CD14-positive monocyte (primary cell): ENCODE data around the gene CMSS1. TPM values are rescaled to one million over a fixed set of nuclear protein-coding genes. Genes with fewer than 3 reads are reported as not detected.
A peak's percentile ranks its signal among the peaks of the same experiment; 100 is the strongest.

ENCODE experiments used
- DNase-seq, 3 donors: peaks; one replicate each; pipeline ENCODE4 v3.0.0-alpha.2; 2011 to 2022
- H2AFZ ChIP-seq: 2 replicates; pipeline ENCODE4 v1.6.0; 2012; ENCODE audit warnings: mild to moderate bottlenecking, low read depth, low read length, inconsistent platforms; ENCODE audit not compliant: insufficient read depth, poor library complexity, severe bottlenecking
- H3K27ac ChIP-seq, 2 donors: 1 replicate in 1 of 2; 2 replicates in 1 of 2; pipeline ENCODE4 v1.5.1; 2012 to 2013; ENCODE audit warnings: low read length in 2 of 2, control low read depth in 1 of 2, inconsistent platforms in 1 of 2, low read depth in 1 of 2, mild to moderate bottlenecking in 1 of 2
- H3K27me3 ChIP-seq, 2 donors: one replicate each; pipeline versions ENCODE4 v1.6.0 to v1.6.1; 2011 to 2013; ENCODE audit warnings: low read length in 2 of 2; ENCODE audit not compliant: control insufficient read depth in 2 of 2, insufficient read depth in 2 of 2
- H3K36me3 ChIP-seq, 2 donors: replicated peaks in 1 of 2; 1 replicate in 1 of 2; 2 replicates in 1 of 2; pipeline versions ENCODE4 v1.5.1 to v1.6.1; 2012 to 2013; ENCODE audit warnings: low read length in 2 of 2, control low read depth in 1 of 2, inconsistent platforms in 1 of 2, mild to moderate bottlenecking in 1 of 2; ENCODE audit not compliant: insufficient read depth in 2 of 2, control insufficient read depth in 1 of 2
- H3K4me1 ChIP-seq, 2 donors: 1 replicate in 1 of 2; 2 replicates in 1 of 2; pipeline versions ENCODE4 v1.5.1 to v1.6.1; 2012 to 2013; ENCODE audit warnings: low read length in 2 of 2, control low read depth in 1 of 2, inconsistent platforms in 1 of 2, mild to moderate bottlenecking in 1 of 2, moderate library complexity in 1 of 2; ENCODE audit not compliant: insufficient read depth in 2 of 2, control insufficient read depth in 1 of 2
- H3K4me2 ChIP-seq: replicated peaks from 2 replicates; pipeline ENCODE3; 2012; ENCODE audit warnings: low read length, moderate library complexity, mild to moderate bottlenecking; ENCODE audit not compliant: poor library complexity, severe bottlenecking; ENCODE audit errors: extremely low read depth
- H3K4me3 ChIP-seq, 3 experiments: fragments of 200-600 bp in 1 of 3; sonication (generic) in 1 of 3; replicated peaks in 1 of 3; 1 replicate in 2 of 3; 2 replicates in 1 of 3; pipeline ENCODE4 v1.5.1; 2011 to 2013; ENCODE audit warnings: low read length in 3 of 3, mild to moderate bottlenecking in 3 of 3, control low read depth in 2 of 3, low read depth in 2 of 3, inconsistent platforms in 1 of 3, moderate library complexity in 1 of 3
- H3K79me2 ChIP-seq: 2 replicates; pipeline ENCODE4 v1.6.0; 2012; ENCODE audit warnings: mild to moderate bottlenecking, control low read depth, inconsistent platforms, low read length, moderate library complexity; ENCODE audit not compliant: insufficient read depth
- H3K9ac ChIP-seq: 2 replicates; pipeline ENCODE4 v1.6.0; 2017; ENCODE audit warnings: low read length, mild to moderate bottlenecking; ENCODE audit not compliant: insufficient read depth, poor library complexity, severe bottlenecking
- H3K9me3 ChIP-seq, 2 donors: replicated peaks in 1 of 2; 1 replicate in 1 of 2; 2 replicates in 1 of 2; pipeline versions ENCODE4 v1.5.1 to v1.6.1; 2012 to 2013; ENCODE audit warnings: low read length in 2 of 2, control low read depth in 1 of 2; ENCODE audit not compliant: control insufficient read depth in 1 of 2, insufficient read depth in 1 of 2
- H4K20me1 ChIP-seq: 2 replicates; pipeline ENCODE4 v1.6.0; 2012; ENCODE audit warnings: mild to moderate bottlenecking, low read length, control low read depth, moderate library complexity; ENCODE audit not compliant: insufficient read depth
- H3K27ac Mint-ChIP-seq, 7 donors: one replicate each; pipeline ENCODE4 v1.8.0; 2020; ENCODE audit warnings: mild to moderate bottlenecking in 7 of 7, mixed read lengths in 7 of 7, moderate library complexity in 6 of 7, inconsistent platforms in 2 of 7
- H3K27me3 Mint-ChIP-seq, 3 donors: one replicate each; pipeline ENCODE4 v1.8.0; 2021 to 2022; ENCODE audit warnings: low read depth in 3 of 3, mild to moderate bottlenecking in 3 of 3, mixed read lengths in 3 of 3, moderate library complexity in 3 of 3, inconsistent platforms in 1 of 3
- H3K36me3 Mint-ChIP-seq, 2 donors: one replicate each; pipeline ENCODE4 v1.8.0; 2020; ENCODE audit warnings: mixed read lengths in 2 of 2, inconsistent platforms in 1 of 2, mild to moderate bottlenecking in 1 of 2
- H3K4me1 Mint-ChIP-seq: one replicate; pipeline ENCODE4 v1.8.0; 2020; ENCODE audit warnings: mild to moderate bottlenecking, mixed read lengths
- H3K4me3 Mint-ChIP-seq, 2 donors: one replicate each; pipeline ENCODE4 v1.8.0; 2020; ENCODE audit warnings: mild to moderate bottlenecking in 2 of 2, mixed read lengths in 2 of 2, moderate library complexity in 1 of 2
- H3K9me3 Mint-ChIP-seq, 7 donors: one replicate each; pipeline ENCODE4 v1.8.0; 2020 to 2022; ENCODE audit warnings: mixed read lengths in 7 of 7, mild to moderate bottlenecking in 6 of 7, moderate library complexity in 6 of 7, inconsistent platforms in 2 of 7
- CTCF ChIP-seq: fragments of 200-600 bp; IDR thresholded peaks from one replicate; pipeline ENCODE4 v1.8.0; 2022; ENCODE audit warnings: antibody characterized with exemption, mild to moderate bottlenecking
- WGBS: methylation state at CpG from one replicate; pipeline ENCODE4 v1.1.5; 2013; ENCODE audit warnings: missing lambda C conversion rate; ENCODE audit not compliant: insufficient coverage; 5-methylcytosine and 5-hydroxymethylcytosine counted together
- intact Hi-C, 2 donors: fragments of 100-400 bp; cut with micrococcal nuclease; formaldehyde crosslinking; loops; one replicate each; pipeline versions ENCODE4 v1.15.0 to v1.15.1; 2023
- polyA plus RNA-seq, 3 donors: library from polyadenylated mRNA; depleted of rRNA in 1 of 3; unstranded in 2 of 3; stranded (reverse) in 1 of 3; fragments of 300-500 nt in 2 of 3; fragments of >200 nt in 1 of 3; fragmentation: Illumina TruSeq in 2 of 3; gene quantifications; 1 replicate in 2 of 3; 2 replicates in 1 of 3; pipeline ENCODE4 v1.2.3, GENCODE V29; 2012 to 2021

CMSS1 gene
- polyA plus RNA-seq, 3 donors: 1.1 to 3.6 (median 2.2) TPM

DNA sequence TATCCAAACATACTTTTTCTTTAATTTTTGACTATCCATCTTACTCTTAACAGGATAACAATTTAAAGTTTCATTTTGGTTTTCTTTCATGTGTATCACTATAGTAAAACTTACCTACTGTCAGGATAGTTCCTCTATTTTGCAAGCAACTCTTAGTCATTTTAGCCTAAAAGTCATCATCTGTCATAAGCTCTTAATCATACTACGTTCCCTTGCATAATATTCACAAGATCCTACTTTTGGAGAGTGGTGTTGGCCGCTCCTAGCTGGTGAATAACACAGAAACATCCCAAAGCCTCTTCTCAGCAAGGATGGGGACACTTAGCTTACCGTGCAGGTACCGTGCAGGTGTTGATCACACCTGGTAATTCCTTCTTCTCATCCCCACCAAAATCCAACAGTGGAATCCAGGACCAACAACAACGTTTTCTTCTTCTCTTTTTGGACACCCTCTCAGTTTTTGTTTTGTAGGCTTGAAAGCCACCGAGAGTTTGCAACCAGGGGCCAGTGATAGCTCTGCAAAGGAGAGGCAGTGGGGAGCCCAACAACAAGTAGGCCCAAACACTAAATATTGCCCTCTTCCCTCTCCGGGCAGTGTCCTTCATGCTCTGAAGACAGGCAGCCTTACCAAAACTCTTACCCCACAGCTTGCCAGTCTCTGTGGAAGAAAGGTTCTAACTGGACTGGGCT, 296.2 kb downstream of the CMSS1 start:
- H3K27ac Mint-ChIP-seq: peak overlapping the region in 5 of 7 donors; percentile 15 to 82 (median 69)
- Histone ChIP-seq H3K4me1 (peaks cover 4 to 7% of the 10 kb centered on the region in 2 donors), H3K36me3 (no peaks in the 10 kb centered on the region), H3K27ac (no peak overlapping the region), H2AFZ (no peak overlapping the region), H3K79me2 (no peaks in the 10 kb centered on the region), H3K27me3 (no peaks in the 10 kb centered on the region), H4K20me1 (no peaks in the 10 kb centered on the region), H3K4me2 (no peak overlapping the region), H3K4me3 (no peak overlapping the region), H3K9me3 (no peaks in the 10 kb centered on the region), H3K9ac (no peak overlapping the region)
- no peaks in the 10 kb centered on the region for H3K36me3 Mint-ChIP-seq
- DNase-seq: peak; percentile 37 to 71 (median 52)
- intact Hi-C loops: no loop called here
- no peak overlapping the region for H3K4me3 Mint-ChIP-seq
- no peaks in the 10 kb centered on the region for H3K9me3 Mint-ChIP-seq
- WGBS: 67% methylated on average over 4 of the region's 7 CpGs
- no peaks in the 10 kb centered on the region for H3K27me3 Mint-ChIP-seq
- no peak for TF ChIP-seq CTCF
- H3K4me1 Mint-ChIP-seq: peaks cover 9% of the 10 kb centered on the region

- intact Hi-C loops: no loop called here
- Histone ChIP-seq H3K36me3 (no peaks in the 10 kb centered on the region), H3K4me3 (no peak within 1 kb of the TSS), H2AFZ (no peak within 1 kb of the TSS), H3K27ac (no peak within 1 kb of the TSS), H3K9ac (no peak within 1 kb of the TSS), H4K20me1 (no peaks in the 10 kb centered on the region), H3K4me1 (peaks cover 4 to 7% of the 10 kb centered on the region in 2 donors), H3K9me3 (no peaks in the 10 kb centered on the region), H3K27me3 (no peaks in the 10 kb centered on the region), H3K4me2 (no peak within 1 kb of the TSS), H3K79me2 (no peaks in the 10 kb centered on the region)
- H3K4me3 Mint-ChIP-seq: no peak within 1 kb of the TSS
- peak within 1 kb of the TSS in 5 of 7 donors; percentile 15 to 82 (median 69) for H3K27ac Mint-ChIP-seq
- DNase-seq: no peak
- no peaks in the 10 kb centered on the region for H3K27me3 Mint-ChIP-seq
- WGBS: 97% methylated on average over 5 of the region's 7 CpGs
- TF ChIP-seq CTCF: no peak
- H3K4me1 Mint-ChIP-seq: peaks cover 9% of the 10 kb centered on the region
- no peaks in the 10 kb centered on the region for H3K36me3 Mint-ChIP-seq
- no peaks in the 10 kb centered on the region for H3K9me3 Mint-ChIP-seq
These were observed 296.9 kb downstream of the CMSS1 start, which contains the start of gene FILIP1L for GRCh38 chr3:100114413-100115030. FILIP1L (minus strand) TSS chr3:100114501.
